ENCODE measurements around the gene GINS1. TPM values are rescaled to one million over a fixed set of nuclear protein-coding genes. Genes with fewer than 3 reads are reported as not detected.

GINS1 gene
- polyA plus RNA-seq, 1 of the 3 experiments (the other 2 are of a cell fraction): 5.1 TPM

DNA sequence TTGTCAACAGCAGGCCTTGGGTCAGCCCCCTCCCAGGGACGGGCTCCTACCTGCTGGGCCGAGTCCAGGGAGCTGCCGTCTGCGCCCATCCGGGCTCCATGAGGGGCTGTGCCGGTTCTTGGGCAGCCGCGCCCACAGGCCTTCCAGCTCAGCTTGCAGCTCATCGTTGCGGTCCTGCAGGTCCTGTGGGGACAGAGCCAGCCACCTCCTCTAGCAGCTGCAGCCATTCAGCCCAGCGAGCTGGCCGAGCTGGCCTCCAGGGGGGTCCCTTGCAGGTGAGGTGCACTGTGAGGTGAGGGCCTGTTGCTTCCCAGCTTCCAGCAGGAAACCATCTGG lies 74.4 kb downstream of the GINS1 start:
- WGBS (ENCODE audit: low lambda C conversion rate): no CpG with 5 or more reads among the region's 12 CpGs
- Histone ChIP-seq H3K4me2 (no peak overlapping the region), H3F3A (replicated peaks; ENCODE audit: insufficient read depth) (no peaks in the 10 kb centered on the region), H3K9ac (no peak overlapping the region), H3K27me3 (ENCODE audit: insufficient read depth) (no peaks in the 10 kb centered on the region), H3K27ac (ENCODE audit: low read depth in 2 of 2, low read length in 1 of 2) (no peak overlapping the region), H4K20me1 (ENCODE audit: insufficient read depth) (no peaks in the 10 kb centered on the region), H3K79me2 (ENCODE audit: insufficient read depth) (no peaks in the 10 kb centered on the region), H3K9me2 (no peaks in the 10 kb centered on the region), H3K4me1 (ENCODE audit: control insufficient read depth in 1 of 2, insufficient read depth in 2 of 2, low read depth in 1 of 2, low read length in 1 of 2) (peaks cover 4% of the 10 kb centered on the region in 2 experiments; a peak in 2 of 4 replicates), H3K9me3 (no peaks in the 10 kb centered on the region), H3K36me3 (replicated peaks in 1 of 2; ENCODE audit: control insufficient read depth in 1 of 2, insufficient read depth in 2 of 2, low read length in 1 of 2) (peaks cover 4 to 67% of the 10 kb centered on the region in 2 experiments), H2AFZ (ENCODE audit: low read depth) (no peak overlapping the region), H3K4me3 (ENCODE audit: low read depth in 2 of 2, low read length in 1 of 2) (no peak overlapping the region)
- CTCF ChIA-PET: interaction anchor here (1.4 kb wide), 1 partner anchor 11 kb away, joined by 5 read pairs; no protein-coding TSS in a partner anchor
- POLR2A ChIA-PET: no interaction called here
- DNase-seq: no peak
- TF ChIP-seq NRF1 (IDR thresholded peaks at IDR 0.05; ENCODE audit: low read depth, low read length) (no peak), POLR2AphosphoS5 (IDR thresholded peaks at IDR 0.05; ENCODE audit: low read depth, low read length) (no peak), ELF1 (IDR thresholded peaks at IDR 0.05) (no peak), SIN3A (IDR thresholded peaks at IDR 0.05; ENCODE audit: borderline replicate concordance, low read depth, low read length) (no peak), EP300 (IDR thresholded peaks at IDR 0.05; ENCODE audit: borderline replicate concordance in 1 of 2, low read depth in 1 of 2, low read length in 1 of 2) (no peak), SMC3 (IDR thresholded peaks at IDR 0.05; ENCODE audit: low read depth, low read length) (no peak), NFIC (IDR thresholded peaks at IDR 0.05; ENCODE audit: borderline replicate concordance) (no peak), RXRA (IDR thresholded peaks at IDR 0.05; ENCODE audit: borderline replicate concordance, low read depth) (no peak), RFX5 (IDR thresholded peaks at IDR 0.05; ENCODE audit: low read length) (no peak), EZH2phosphoT487 (IDR thresholded peaks at IDR 0.05; ENCODE audit: borderline replicate concordance, low read depth) (no peak), GABPA (IDR thresholded peaks at IDR 0.05; ENCODE audit: low read depth) (no peak), TAF1 (IDR thresholded peaks at IDR 0.05; ENCODE audit: borderline replicate concordance, low read depth, low read length) (no peak), FOXM1 (IDR thresholded peaks at IDR 0.05; ENCODE audit: low read depth) (no peak), MEF2A (IDR thresholded peaks at IDR 0.05; ENCODE audit: borderline replicate concordance, low read depth) (no peak), TEAD4 (IDR thresholded peaks at IDR 0.05; ENCODE audit: borderline replicate concordance, insufficient read depth) (no peak)
- TF ChIP-seq, protein P1, sequence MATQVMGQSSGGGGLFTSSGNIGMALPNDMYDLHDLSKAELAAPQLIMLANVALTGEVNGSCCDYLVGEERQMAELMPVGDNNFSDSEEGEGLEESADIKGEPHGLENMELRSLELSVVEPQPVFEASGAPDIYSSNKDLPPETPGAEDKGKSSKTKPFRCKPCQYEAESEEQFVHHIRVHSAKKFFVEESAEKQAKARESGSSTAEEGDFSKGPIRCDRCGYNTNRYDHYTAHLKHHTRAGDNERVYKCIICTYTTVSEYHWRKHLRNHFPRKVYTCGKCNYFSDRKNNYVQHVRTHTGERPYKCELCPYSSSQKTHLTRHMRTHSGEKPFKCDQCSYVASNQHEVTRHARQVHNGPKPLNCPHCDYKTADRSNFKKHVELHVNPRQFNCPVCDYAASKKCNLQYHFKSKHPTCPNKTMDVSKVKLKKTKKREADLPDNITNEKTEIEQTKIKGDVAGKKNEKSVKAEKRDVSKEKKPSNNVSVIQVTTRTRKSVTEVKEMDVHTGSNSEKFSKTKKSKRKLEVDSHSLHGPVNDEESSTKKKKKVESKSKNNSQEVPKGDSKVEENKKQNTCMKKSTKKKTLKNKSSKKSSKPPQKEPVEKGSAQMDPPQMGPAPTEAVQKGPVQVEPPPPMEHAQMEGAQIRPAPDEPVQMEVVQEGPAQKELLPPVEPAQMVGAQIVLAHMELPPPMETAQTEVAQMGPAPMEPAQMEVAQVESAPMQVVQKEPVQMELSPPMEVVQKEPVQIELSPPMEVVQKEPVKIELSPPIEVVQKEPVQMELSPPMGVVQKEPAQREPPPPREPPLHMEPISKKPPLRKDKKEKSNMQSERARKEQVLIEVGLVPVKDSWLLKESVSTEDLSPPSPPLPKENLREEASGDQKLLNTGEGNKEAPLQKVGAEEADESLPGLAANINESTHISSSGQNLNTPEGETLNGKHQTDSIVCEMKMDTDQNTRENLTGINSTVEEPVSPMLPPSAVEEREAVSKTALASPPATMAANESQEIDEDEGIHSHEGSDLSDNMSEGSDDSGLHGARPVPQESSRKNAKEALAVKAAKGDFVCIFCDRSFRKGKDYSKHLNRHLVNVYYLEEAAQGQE (IDR thresholded peaks at IDR 0.05; ENCODE audit: low read depth, low read length): no peak
- TF ChIP-seq, protein P2, sequence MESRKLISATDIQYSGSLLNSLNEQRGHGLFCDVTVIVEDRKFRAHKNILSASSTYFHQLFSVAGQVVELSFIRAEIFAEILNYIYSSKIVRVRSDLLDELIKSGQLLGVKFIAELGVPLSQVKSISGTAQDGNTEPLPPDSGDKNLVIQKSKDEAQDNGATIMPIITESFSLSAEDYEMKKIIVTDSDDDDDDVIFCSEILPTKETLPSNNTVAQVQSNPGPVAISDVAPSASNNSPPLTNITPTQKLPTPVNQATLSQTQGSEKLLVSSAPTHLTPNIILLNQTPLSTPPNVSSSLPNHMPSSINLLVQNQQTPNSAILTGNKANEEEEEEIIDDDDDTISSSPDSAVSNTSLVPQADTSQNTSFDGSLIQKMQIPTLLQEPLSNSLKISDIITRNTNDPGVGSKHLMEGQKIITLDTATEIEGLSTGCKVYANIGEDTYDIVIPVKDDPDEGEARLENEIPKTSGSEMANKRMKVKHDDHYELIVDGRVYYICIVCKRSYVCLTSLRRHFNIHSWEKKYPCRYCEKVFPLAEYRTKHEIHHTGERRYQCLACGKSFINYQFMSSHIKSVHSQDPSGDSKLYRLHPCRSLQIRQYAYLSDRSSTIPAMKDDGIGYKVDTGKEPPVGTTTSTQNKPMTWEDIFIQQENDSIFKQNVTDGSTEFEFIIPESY (IDR thresholded peaks at IDR 0.05; ENCODE audit: borderline replicate concordance, low read depth): no peak
- TF ChIP-seq, protein P3, sequence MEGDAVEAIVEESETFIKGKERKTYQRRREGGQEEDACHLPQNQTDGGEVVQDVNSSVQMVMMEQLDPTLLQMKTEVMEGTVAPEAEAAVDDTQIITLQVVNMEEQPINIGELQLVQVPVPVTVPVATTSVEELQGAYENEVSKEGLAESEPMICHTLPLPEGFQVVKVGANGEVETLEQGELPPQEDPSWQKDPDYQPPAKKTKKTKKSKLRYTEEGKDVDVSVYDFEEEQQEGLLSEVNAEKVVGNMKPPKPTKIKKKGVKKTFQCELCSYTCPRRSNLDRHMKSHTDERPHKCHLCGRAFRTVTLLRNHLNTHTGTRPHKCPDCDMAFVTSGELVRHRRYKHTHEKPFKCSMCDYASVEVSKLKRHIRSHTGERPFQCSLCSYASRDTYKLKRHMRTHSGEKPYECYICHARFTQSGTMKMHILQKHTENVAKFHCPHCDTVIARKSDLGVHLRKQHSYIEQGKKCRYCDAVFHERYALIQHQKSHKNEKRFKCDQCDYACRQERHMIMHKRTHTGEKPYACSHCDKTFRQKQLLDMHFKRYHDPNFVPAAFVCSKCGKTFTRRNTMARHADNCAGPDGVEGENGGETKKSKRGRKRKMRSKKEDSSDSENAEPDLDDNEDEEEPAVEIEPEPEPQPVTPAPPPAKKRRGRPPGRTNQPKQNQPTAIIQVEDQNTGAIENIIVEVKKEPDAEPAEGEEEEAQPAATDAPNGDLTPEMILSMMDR (IDR thresholded peaks at IDR 0.05): no peak
- TF ChIP-seq, protein P4, sequence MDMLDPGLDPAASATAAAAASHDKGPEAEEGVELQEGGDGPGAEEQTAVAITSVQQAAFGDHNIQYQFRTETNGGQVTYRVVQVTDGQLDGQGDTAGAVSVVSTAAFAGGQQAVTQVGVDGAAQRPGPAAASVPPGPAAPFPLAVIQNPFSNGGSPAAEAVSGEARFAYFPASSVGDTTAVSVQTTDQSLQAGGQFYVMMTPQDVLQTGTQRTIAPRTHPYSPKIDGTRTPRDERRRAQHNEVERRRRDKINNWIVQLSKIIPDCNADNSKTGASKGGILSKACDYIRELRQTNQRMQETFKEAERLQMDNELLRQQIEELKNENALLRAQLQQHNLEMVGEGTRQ (IDR thresholded peaks at IDR 0.05; ENCODE audit: borderline replicate concordance, low read depth, low read length): no peak
- TF ChIP-seq, protein P5, sequence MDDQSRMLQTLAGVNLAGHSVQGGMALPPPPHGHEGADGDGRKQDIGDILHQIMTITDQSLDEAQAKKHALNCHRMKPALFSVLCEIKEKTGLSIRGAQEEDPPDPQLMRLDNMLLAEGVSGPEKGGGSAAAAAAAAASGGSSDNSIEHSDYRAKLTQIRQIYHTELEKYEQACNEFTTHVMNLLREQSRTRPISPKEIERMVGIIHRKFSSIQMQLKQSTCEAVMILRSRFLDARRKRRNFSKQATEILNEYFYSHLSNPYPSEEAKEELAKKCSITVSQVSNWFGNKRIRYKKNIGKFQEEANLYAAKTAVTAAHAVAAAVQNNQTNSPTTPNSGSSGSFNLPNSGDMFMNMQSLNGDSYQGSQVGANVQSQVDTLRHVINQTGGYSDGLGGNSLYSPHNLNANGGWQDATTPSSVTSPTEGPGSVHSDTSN (IDR thresholded peaks at IDR 0.05): no peak
